ENCODE measurements around the gene PDGFC.

DNA sequence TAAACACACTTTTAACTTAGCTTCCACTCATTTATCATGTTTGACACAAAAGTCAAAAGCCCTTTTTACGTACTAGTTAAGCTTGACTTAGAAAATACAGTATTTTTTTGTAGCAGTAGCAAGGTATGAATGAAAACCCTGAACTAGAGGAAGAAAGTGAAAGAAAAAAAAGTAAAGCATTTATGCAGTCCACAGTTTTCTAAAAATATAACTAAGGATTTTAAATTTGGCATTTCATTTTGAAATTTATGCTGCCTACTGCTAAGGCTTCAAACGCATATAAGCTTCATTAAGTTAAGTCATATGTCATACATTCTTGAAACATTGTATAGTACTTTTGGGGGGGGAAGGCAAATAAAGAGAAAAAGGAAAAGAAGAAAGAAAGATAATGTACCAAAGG lies 201.5 kb downstream of the PDGFC start:
- TF ChIP-seq POLR2A (IDR thresholded peaks at IDR 0.05) (no peak), CTCF (IDR thresholded peaks at IDR 0.05) (no peak)
